Subcutaneous abdominal adipose tissue (tissue), 5 donors: ENCODE measurements around the gene GMEB2.
"Not testable (repeated sequence)": the region's sequence is repeated elsewhere in the genome, so short reads cannot be mapped to it uniquely, and the experiment has no call there.

Experiments used
- H3K27ac ChIP-seq: one replicate; pipeline ENCODE4 v1.7.0; 2013; ENCODE audit warnings: low read depth, mild to moderate bottlenecking, inconsistent platforms, low read length, moderate library complexity
- H3K27me3 ChIP-seq, 5 donors: one replicate each; pipeline ENCODE4 v1.7.0; 2013; ENCODE audit warnings: low read length in 5 of 5, inconsistent platforms in 1 of 5; ENCODE audit not compliant: control insufficient read depth in 5 of 5, insufficient read depth in 4 of 5
- H3K36me3 ChIP-seq, 5 donors: one replicate each; pipeline ENCODE4 v1.7.0; 2013; ENCODE audit warnings: low read length in 5 of 5; ENCODE audit not compliant: control insufficient read depth in 5 of 5, insufficient read depth in 5 of 5
- H3K4me1 ChIP-seq, 5 donors: one replicate each; pipeline ENCODE4 v1.7.0; 2013; ENCODE audit warnings: low read length in 5 of 5, mild to moderate bottlenecking in 3 of 5, moderate library complexity in 1 of 5; ENCODE audit not compliant: control insufficient read depth in 5 of 5, insufficient read depth in 5 of 5
- H3K4me3 ChIP-seq, 5 donors: one replicate each; pipeline ENCODE4 v1.7.0; 2013; ENCODE audit warnings: low read length in 5 of 5, low read depth in 1 of 5
- H3K9ac ChIP-seq, 5 donors: one replicate each; pipeline ENCODE4 v1.7.0; 2013; ENCODE audit warnings: low read length in 5 of 5, mild to moderate bottlenecking in 4 of 5, moderate library complexity in 3 of 5
- H3K9me3 ChIP-seq, 5 donors: one replicate each; pipeline ENCODE4 v1.7.0; 2013; ENCODE audit warnings: low read length in 5 of 5; ENCODE audit not compliant: control insufficient read depth in 5 of 5
- donor health status: healthy.
- donor health status: healthy.
- donor health status: healthy.
- donor health status: healthy.
- donor health status: healthy.

Gene GMEB2

DNA sequence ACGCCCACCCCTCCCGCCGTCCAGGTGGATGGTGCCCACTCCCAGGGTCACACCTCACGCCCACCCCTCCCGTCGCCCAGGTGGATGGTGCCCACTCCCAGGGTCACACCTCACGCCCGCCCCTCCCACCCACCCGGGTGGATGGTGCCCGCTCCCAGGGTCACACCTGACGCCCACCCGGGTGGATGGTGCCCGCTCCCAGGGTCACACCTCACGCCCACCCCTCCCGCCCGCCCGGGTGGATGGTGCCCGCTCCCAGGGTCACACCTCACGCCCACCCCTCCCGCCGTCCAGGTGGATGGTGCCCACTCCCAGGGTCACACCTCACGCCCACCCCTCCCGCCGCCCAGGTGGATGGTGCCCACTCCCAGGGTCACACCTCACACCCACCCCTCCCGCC is 23.6 kb upstream of the GMEB2 start:
- H3K9ac ChIP-seq, H3K9me3 ChIP-seq, H3K36me3 ChIP-seq, H3K27ac ChIP-seq, H3K4me3 ChIP-seq: not testable (repeated sequence)
- Histone ChIP-seq H3K27me3 (peaks cover 10 to 19% (median 16%) of the 10 kb centered on the region in 5 donors), H3K4me1 (peaks cover 0 to 26% (median 17%) of the 10 kb centered on the region in 5 donors)

DNA sequence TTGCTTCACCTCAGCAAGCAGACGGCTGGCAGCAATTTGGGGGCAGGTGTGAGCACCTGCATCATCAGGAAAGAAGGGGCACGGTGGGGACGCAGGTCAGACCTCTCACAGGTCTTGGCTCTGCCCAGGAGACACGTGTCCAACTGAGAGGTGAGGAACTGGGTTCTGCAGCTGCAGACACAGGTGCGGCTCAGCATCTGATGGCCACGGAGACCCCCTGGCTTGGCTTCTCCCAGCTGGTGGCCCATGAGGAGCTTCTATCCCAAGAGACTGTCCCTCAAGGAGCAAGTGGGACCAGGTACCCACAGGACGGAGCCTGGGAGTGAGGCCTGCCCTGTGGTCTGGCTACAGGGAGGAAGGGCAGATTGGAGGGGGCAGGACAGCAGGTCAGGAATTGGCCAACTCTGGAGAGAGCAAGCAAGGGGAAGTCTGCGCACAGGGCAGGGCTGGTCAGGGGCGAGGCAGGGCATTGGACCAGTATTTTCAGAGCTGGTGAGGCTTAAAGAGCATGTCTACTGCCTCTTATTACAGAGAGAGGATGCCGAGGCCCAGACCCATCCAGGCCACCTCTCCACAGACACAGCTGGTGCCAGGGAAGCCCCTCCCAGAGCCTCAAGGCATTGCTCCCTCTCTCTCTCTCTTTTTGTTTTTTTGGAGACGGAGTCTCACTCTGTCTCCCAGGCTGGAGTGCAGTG is 22.1 kb upstream of the GMEB2 start:
- no peaks in the 10 kb centered on the region for H3K36me3 ChIP-seq

DNA sequence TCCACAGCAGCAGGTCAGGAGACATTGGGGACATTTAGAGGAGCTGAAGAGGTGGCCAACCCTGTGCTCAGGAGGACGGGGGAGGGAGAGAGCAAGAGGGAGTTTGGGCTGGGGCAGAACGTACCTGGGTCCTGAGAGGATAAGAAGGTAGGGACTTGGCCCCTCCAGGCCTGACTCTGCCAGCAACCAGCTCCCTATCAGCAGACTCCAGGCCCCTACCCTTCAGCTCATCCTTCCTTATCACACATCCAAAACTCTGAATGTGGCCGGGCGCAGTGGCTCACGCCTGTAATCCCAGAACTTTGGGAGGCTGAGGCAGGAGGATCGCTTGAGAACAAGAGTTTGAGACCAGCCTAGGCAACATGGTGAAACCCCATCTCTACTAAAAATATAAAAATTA is 21.3 kb upstream of the GMEB2 start:
- Histone ChIP-seq H3K27me3 (peaks cover 9 to 19% (median 10%) of the 10 kb centered on the region in 5 donors), H3K9me3 (no peaks in the 10 kb centered on the region), H3K9ac (no peak overlapping the region), H3K27ac (no peak overlapping the region), H3K36me3 (peaks cover 0 to 4% (median 0%) of the 10 kb centered on the region in 5 donors), H3K4me3 (no peak overlapping the region), H3K4me1 (peaks cover 0 to 18% (median 10%) of the 10 kb centered on the region in 5 donors)

More for the DNA sequence above, 22.1 kb upstream of the GMEB2 start:
- Histone ChIP-seq H3K9me3 (no peaks in the 10 kb centered on the region), H3K27ac (no peak overlapping the region), H3K9ac (no peak overlapping the region), H3K4me3 (no peak overlapping the region), H3K27me3 (peaks cover 9 to 18% (median 11%) of the 10 kb centered on the region in 5 donors), H3K4me1 (peaks cover 0 to 24% (median 15%) of the 10 kb centered on the region in 5 donors)

- no peak overlapping the region for H3K4me3 ChIP-seq
- peaks cover 0 to 3% (median 0%) of the 10 kb centered on the region in 5 donors for H3K27me3 ChIP-seq
- H3K9ac ChIP-seq, result no peak overlapping the region
- H3K9me3 ChIP-seq, result no peaks in the 10 kb centered on the region
- H3K27ac ChIP-seq, result no peak overlapping the region
- peaks cover 0 to 13% (median 8%) of the 10 kb centered on the region in 5 donors for H3K4me1 ChIP-seq
- H3K36me3 ChIP-seq, result peaks cover 0 to 4% (median 0%) of the 10 kb centered on the region in 5 donors
These were observed 18.3 kb upstream of the GMEB2 start for GRCh38 chr20:63645218-63645617.

- H3K9ac ChIP-seq, result no peak overlapping the region
- H3K27ac ChIP-seq, result no peak overlapping the region
- peaks cover 0 to 21% (median 13%) of the 10 kb centered on the region in 5 donors for H3K4me1 ChIP-seq
- H3K36me3 ChIP-seq, result peaks cover 0 to 4% (median 0%) of the 10 kb centered on the region in 5 donors
- peaks cover 0 to 3% (median 0%) of the 10 kb centered on the region in 5 donors for H3K27me3 ChIP-seq
- H3K9me3 ChIP-seq, result no peaks in the 10 kb centered on the region
- H3K4me3 ChIP-seq, result no peak overlapping the region
These were observed 17.0 kb upstream of the GMEB2 start for GRCh38 chr20:63643946-63644345.

DNA sequence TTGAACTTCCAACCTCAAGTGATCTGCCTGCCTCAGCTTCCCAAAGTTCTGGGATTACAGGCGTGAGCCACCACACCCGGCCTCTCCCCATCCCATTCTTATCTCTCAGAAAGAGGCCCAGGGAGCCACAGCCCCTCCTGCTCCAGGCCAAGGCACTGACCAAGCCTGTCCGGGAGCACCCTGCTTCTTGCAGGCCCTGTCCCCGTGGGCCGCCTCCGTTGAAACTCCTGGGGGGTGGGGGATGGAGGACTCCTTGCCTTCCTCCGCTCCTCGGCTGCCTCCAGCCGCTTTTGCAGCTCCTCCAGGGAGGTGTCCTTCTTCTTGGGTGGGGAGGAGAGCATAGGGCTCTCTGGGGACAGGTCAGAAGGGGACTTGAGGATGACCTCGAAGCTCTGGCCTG is 16.6 kb upstream of the GMEB2 start:
- no peak overlapping the region for H3K9ac ChIP-seq
- H3K9me3 ChIP-seq, result no peaks in the 10 kb centered on the region
- peaks cover 0 to 21% (median 13%) of the 10 kb centered on the region in 5 donors for H3K4me1 ChIP-seq
- H3K36me3 ChIP-seq, result peaks cover 0 to 4% (median 0%) of the 10 kb centered on the region in 5 donors
- H3K4me3 ChIP-seq, result no peak overlapping the region
- no peak overlapping the region for H3K27ac ChIP-seq
- H3K27me3 ChIP-seq, result peaks cover 0 to 3% (median 0%) of the 10 kb centered on the region in 5 donors

- peaks cover 0 to 24% (median 13%) of the 10 kb centered on the region in 5 donors for H3K4me1 ChIP-seq
- no peak overlapping the region for H3K9ac ChIP-seq
- H3K36me3 ChIP-seq, result peaks cover 0 to 4% (median 0%) of the 10 kb centered on the region in 5 donors
- H3K27ac ChIP-seq, result no peak overlapping the region
- H3K27me3 ChIP-seq, result peaks cover 0 to 3% (median 0%) of the 10 kb centered on the region in 5 donors
- H3K9me3 ChIP-seq, result no peaks in the 10 kb centered on the region
- H3K4me3 ChIP-seq, result peak overlapping the region in 3 of 5 donors; percentile 60 to 67 (median 67)
These were observed 15.8 kb upstream of the GMEB2 start for GRCh38 chr20:63642527-63643247.

DNA sequence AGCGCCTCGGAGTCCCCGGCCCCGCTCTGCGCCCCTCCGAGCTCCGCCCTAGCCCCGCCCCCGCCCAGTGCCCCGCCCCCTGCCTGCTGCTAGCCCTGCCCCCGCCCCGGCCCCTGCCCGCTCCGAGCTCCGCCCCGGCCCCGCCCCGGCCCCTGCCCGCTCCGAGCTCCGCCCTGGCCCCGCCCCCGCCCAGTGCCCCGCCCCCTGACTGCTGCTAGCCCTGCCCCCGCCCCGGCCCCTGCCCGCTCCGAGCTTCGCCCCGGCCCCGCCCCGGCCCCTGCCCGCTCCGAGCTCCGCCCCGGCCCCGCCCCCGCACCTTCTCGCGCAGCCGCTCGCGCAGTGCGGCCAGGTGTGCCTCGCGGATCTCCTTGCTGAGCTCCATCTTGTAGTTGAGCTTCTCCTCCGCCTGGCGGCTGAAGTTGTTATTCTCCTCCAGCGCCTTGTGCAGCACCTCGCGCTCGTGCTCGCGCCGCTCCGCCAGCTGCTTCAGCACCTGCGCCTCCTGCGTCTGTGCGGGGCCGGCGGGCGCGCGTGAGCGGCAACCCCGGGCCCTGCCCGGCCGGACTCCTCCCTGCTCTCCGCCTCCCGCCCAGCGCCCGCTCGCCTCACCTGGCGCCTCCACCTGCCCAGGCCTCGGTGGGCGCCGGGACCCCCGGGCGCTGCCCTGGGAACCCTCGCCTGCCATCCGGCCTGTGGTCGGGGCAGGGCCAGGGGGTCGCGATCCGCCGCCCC is 15.1 kb upstream of the GMEB2 start:
- Histone ChIP-seq H3K9ac (no peak overlapping the region), H3K36me3 (peaks cover 0 to 4% (median 0%) of the 10 kb centered on the region in 5 donors), H3K27ac (no peak overlapping the region), H3K27me3 (peaks cover 0 to 3% (median 0%) of the 10 kb centered on the region in 5 donors), H3K4me1 (peaks cover 0 to 24% (median 13%) of the 10 kb centered on the region in 5 donors), H3K4me3 (peak overlapping the region in 4 of 5 donors; percentile 60 to 73 (median 66)), H3K9me3 (no peaks in the 10 kb centered on the region)

GRCh38 chr20:63641146-63641791 is 14.4 kb upstream of the GMEB2 start:
- peaks cover 0 to 3% (median 0%) of the 10 kb centered on the region in 5 donors for H3K27me3 ChIP-seq
- H3K9me3 ChIP-seq, result no peaks in the 10 kb centered on the region
- no peak overlapping the region for H3K27ac ChIP-seq
- H3K9ac ChIP-seq, result peak overlapping the region in 2 of 5 donors; percentile 51 to 73
- H3K4me3 ChIP-seq, result peak overlapping the region in 4 of 5 donors; percentile 60 to 73 (median 66)
- peaks cover 0 to 24% (median 13%) of the 10 kb centered on the region in 5 donors for H3K4me1 ChIP-seq
- peaks cover 0 to 4% (median 0%) of the 10 kb centered on the region in 5 donors for H3K36me3 ChIP-seq
